GM19372 (cell line): ENCODE data around the gene MIS12.

Experiments
- ATAC-seq: cut with Tn5 transposase; IDR thresholded peaks from one replicate; pipeline ENCODE4 v1.9.1; 2021; ENCODE audit warnings: mild to moderate bottlenecking, low read depth, moderate library complexity; ENCODE audit not compliant: unreplicated experiment

MIS12 gene

DNA sequence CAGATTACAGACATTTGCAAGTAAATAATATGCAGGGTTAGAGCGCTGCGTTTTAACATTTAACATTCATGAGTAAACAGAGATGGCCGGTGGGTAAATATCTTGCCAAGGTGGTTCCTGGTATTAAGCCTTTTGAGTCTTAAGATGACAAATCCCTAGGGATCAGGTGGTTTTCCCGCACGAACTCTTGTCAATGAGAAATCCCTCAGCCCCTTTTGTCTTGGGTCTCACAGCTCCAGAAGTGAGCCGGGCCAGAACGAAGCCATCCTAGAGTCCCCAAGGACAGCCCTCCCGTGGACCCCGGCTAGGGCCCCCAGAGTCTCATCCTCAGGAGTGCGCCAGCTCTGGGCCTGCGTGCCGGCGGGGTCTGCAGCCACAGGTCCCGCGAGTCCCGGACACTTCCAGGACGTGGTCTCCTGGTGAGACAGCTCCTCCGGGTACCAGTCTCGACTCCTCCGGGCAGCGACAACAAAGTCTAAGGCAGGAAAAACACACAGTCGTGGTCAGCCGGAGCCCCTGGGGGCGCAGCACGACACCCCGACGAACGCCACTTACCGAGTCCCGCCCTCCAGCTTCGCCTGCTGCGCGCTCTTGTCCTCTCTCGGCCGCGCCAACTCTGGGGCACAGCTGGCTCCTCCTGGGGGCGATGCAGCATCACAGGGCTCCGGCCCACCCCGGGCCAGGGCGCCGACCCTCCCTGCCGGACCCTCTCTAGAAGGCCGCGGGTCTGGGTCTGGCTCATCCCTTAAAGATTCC is 13.3 kb downstream of the MIS12 start:
- no peak for ATAC-seq

DNA sequence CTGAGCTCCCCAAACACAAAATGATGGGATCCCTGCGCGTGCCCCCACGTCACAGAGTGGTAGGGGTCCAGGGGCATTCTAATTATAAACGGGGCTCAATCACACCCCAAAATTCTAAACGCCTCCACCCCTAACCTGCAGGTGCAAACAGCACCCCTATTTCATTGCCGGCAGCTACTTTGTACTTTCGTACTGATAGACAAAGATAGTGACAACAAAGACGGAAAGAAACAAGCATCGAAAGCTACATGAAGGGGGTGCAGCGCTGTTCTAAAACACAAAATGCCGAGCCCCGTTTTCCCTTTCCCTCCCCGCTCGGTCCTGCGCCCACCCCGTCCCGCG is 13.9 kb downstream of the MIS12 start:
- ATAC-seq = no peak

- ATAC-seq = no peak
Measured at GRCh38 chr17:5500589-5501391, 14.4 kb downstream of the MIS12 start.

DNA sequence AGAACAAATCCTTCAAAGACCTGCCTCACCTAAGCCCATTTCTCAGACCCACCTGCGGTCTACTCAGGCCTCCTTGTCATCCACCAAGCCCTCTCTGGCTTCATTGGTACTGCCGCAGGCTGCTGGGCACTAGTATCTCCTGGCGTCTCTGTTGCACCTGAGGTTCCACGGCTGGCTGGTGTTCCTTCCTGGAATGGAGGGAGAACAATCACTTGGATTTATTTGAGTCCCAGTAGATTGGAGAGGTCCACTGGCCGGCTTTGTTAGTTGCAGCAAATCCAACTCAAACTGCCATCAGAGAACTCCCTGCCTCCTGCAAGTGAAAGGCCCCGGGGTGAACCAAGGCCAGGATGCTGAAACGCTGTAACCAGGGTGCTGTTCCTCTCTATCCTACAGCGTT is 15.3 kb downstream of the MIS12 start:
- ATAC-seq = no peak

- ATAC-seq = no peak
Measured at GRCh38 chr17:5502552-5502951, 16.2 kb downstream of the MIS12 start.

DNA sequence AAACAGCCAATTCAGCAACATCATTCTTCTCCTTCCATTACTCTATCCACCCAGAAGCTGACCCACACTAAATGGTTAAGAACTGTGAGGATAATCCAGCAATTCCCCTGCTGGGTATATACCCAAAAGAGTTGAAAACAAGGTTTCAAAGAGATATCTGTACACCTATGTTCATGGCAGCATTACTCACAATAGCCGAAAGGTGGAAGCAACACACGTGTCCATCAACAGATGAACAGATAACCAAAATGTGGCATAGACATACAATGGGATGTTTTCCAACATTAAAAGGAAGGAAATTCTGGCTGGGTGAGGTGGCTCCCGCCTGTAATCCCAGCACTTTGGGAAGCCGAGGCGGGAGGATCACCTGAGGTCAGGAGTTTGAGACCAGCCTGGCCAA is 19.9 kb downstream of the MIS12 start:
- ATAC-seq = no peak

DNA sequence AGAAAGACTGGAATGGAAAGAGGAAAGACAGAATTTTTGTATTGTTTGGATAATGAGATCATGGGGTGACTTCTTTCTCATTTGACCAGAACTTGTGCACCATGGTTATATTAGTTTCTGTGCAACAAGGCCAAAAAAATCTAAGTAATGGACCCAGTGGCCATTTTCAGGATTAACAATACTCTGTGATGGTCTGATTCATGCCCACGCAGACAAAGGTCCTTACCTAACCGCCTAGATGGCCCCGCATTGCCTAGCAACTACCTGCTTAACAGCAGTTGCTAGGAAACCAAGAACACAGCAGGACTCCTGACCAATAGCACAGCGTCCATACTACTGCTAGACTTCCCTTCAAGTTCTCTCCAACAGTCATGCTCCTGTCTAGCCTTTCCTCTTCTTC is 22.4 kb downstream of the MIS12 start:
- no peak for ATAC-seq

DNA sequence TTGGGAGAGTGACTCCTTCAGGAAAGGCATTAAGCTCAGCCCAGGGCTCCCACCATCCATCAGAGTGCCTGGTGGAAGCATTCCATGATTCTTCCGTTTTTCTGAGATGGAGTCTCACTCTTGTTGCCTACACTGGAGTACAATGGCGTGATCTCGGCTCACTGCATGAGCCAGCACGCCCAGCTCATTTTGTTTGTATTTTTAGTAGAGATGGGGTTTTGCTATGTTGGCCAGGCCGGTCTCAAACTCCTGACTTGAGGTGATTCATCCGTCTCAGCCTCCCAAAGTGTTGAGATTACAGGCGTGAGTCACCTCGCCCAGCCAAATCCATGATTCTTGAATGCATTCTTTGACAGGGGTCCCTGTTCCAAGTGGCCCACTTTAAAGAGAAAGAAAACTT is 23.1 kb downstream of the MIS12 start:
- ATAC-seq = no peak

- ATAC-seq = no peak
Measured at GRCh38 chr17:5510771-5511170, 24.4 kb downstream of the MIS12 start.

DNA sequence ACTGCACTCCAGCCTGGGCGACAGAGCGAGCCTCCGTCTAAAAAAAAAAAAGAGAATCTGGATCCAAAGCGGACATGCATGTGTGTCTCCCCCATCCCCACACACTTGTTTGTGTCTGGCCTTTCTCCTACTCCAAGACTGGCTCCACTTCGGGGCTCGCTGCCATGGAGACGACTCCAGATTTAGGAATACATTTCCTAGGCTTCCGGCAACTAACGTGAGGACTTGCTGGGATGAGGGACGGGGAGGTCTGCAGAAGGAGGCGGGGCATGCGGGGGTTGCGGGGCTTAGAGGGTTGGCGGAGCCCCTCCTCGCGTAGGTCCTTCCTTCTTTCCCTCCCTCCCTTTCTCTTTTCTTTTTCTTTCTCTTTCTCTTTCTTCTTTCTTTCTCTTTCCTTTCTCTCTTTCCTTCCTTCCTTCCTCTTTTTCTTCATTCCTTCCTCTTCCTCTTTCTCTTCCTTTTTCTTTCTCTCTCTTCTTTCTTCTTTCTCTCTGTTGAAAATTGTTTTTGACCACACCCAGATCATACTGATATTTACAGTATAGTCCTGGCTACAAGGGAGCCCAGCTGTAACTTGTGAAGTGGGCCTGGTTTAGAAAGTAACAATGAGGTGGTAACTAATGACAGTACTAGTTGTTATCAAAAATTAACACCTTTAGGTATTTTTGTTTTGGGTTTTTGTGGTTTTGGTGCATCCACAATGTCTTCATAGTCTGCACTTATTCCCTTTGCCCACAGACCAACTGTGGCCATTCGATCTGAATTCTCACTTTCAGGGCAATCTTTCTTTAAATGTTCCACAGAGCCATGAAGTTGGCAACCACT is 25.2 kb downstream of the MIS12 start:
- no peak for ATAC-seq

GRCh38 chr17:5513628-5514027 is 27.3 kb downstream of the MIS12 start:
- no peak for ATAC-seq

GRCh38 chr17:5514976-5515375 is 28.6 kb downstream of the MIS12 start:
- no peak for ATAC-seq

DNA sequence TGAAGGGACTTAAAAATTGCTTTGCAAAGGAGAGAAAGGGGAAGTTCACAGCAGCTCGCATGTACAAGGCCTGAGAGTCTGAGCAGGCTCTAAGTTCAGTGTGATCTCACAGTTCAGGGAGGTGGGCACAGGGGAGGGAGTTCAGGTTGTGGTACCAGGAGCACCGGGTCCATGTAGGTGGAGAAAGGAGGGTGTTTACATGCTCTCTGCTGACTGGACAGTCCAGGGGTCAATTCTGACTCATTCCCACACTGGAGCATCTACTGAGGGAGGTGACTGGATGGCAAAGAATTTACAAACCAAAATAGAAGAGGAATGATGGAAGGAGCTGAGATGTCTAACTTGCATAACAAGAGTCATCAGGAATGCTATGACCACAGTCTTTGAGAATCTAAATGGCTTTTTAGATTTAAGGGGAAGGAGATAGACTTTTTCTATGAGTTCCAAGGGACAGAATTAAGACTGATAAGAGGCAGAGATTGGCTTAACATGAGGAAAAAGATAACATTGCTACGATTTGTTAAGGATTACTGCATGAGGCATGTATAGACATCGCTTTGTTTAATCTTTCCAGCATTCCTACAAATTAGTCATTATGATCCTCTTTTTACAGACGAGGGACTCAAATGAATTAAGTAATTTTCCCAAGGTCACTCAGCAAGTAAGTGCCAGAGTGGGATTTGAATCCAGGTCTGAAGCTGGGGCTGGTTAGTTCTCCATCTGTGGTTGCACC is 29.9 kb downstream of the MIS12 start:
- ATAC-seq = no peak

DNA sequence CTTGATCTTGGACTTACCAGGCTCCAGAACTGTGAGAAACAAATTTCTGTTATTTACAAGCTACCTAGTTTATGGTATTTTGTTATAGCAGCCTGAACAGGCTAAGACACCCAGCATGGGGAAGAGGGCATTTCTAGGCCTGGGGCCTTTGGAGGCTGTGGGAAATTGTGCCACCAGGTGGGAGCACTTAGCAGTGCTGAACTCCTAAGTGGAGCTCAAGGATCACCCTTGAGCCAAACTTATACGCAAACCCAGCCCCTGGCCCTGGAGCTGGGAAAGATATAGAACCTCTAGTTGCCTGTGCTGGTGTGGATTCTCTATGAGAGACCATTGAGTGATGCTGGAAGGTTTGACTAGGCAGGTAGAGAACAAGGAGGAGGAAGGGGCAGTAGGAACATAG is 36.1 kb downstream of the MIS12 start:
- ATAC-seq = no peak

DNA sequence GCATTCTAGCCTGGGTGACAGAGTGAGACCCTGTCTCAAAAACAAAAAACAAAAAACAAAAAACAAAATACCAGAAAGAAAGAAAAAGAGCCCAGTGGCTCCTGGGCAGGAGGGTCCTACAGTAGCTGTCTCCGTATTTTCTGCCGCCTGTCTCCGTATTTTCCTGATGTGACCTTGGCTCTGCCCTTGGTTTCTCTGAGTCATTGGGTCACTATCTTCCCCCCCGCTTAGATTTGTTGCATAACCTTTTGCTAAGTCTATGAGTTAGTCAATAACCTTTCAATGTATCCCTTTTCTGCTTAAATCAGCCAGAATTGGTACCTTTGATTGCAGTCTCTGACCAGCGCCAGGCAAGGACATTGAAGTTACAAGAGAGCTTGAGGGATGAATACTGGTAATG is 36.9 kb downstream of the MIS12 start:
- ATAC-seq = no peak

DNA sequence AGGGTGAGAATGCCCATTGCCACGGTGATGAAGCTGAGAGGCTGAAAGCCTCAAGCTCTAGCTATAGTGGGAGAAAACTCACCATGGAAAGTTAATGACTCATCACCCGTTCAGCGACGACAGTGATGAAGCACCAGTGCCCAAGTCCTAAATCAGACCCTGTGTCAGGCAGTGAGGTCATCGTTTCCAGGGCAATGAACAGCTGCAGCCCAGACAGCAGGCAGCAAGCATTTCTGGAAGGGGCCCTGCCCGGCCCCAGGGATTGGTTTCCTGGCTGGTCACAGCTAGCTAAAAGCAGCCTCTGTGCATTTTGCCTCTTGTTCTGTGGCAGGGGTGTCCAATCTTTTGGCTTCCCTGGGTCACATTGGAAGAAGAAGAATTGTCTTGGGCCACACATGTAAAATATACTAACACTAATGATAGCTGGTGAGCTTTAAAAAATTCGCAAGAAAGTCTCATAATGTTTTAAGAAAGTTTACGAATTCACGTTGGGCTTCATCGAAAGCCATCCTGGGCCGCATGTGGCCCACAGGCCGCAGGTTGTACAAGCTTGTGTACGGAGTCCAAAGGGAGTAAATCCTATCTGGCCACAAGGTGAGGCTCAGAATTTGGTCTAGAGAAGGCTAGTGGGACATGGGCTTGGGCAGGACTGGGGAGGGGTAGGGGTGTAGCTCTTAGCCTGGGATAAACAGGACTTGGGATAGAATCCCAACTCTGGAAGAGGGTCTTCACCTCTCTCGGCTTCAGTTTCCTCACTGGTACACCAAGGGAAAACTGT is 40.6 kb downstream of the MIS12 start:
- no peak for ATAC-seq

DNA sequence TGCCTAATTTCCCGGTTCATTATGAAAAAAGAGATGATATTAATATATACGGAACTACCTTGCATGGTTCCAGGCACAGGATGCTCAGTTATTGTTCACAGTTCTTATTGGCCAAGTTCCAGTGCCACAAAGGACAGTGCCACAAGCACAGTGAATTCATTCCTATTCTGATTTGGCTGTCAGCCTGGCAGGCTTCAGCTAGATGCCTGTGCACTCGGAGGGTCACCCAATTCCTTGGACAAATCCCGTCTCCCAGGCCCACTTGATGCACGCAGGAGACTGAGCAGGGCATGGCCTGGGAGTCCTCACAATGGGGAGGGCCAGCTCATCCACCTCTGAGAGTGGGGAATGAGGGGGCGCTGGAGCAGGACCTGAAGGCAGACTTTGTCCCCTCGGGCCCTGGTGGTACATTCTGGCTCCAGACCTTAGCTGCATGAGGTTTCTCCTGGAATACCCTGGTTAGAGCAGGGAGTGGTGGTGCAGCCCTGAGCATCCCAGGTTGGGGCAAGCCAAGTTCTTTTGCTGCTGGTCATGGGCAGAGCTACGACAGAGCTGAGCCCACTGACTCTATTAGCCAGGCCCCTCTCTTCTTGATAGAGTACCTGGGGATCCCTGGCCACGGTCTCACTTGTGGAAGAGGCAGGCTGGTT is 41.4 kb downstream of the MIS12 start:
- ATAC-seq = no peak

- no peak for ATAC-seq
Measured at GRCh38 chr17:5530265-5531084, 44.1 kb downstream of the MIS12 start.

DNA sequence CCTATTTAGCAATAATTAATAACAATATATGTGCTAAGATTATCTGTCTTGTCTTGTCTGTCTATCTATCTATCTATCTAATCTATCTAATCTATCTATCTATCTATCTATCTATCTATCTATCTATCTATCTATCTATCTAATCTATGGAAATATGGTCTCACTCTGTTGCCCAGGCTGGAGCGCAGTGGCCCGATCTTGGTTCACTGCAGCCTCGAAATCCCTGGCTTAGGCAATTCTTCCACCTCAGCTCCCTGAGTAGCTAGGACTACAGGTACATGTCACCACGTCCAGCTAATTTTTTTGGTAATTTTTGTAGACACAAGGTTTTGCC is 44.7 kb downstream of the MIS12 start:
- ATAC-seq = no peak
